HS-5 (cell line): ENCODE data around the gene RAB3A.

Source experiments
- DNase-seq: peaks from one replicate; pipeline ENCODE4 v3.0.0-alpha.2; 2012; ENCODE audit warnings: low read depth

RAB3A gene, protein sequence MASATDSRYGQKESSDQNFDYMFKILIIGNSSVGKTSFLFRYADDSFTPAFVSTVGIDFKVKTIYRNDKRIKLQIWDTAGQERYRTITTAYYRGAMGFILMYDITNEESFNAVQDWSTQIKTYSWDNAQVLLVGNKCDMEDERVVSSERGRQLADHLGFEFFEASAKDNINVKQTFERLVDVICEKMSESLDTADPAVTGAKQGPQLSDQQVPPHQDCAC

DNA sequence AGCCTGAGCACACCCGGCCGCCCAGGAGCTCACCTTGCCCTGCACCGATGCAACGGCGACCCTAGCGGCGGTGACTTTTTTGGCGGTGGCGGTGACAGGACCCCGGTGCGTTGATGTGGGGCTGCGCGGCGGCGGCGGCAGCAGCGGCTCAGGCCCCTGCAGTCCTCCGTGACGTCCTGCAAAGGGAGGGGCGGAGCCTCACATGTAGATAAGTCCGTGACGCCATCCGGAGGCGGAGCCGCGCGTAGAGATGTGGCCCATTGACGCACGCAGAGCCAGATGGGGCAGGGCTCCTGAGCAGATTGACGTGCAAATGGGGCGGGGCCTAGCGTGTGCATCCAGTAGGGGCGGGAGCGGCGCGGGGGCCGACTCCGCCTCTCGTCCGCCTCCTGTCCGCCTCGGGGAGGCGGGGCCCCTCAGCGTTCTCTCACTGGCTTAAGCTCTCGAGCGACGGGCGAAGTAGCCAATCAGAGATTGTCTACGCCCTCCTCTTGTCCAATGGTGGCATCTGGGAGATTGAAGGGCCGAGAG lies at the start of gene RAB3A:
RAB3A (minus strand) TSS at position 180 of the 531 bp plus-strand sequence. CDS start 1,302 bp downstream, outside the sequence.
- DNase-seq, result peak; percentile 98

DNA sequence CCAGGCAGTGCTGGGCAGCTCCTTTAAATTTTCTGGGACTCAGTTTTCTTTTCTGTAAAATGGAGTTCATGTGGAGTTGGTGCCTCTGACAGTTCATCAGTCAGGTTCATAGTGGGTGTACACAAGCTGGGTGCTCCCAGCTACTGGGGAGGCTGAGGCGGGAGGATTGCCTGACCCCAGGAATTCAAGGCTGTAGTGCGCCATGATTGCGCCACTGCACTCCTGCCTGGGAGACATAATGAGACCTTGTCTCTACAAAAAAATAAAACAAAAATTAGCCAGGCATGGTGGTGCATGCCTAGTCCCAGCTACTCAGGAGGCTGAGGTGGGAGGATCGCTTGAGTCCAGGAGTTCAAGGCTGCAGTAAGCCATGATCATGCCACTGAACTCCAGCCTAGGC lies 49.3 kb upstream of the RAB3A start:
- no peak for DNase-seq

DNA sequence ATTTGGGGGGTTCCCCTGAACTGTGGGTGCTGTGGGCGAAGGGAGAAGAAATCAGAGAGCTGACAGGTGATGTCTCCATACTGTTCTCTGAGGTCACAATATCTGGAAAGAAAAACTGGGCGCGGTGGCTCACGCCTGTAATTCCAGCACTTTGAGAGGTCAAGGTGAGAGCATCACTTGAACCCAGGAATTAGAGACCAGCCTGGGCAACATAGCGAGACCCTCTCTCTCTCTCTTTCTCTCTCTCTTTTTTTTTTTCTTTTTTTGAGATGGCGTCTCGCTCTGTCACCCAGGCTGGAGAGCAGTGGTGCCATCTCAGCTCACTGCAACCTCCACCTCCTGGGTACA lies 48.5 kb upstream of the RAB3A start:
- DNase-seq, result no peak

DNA sequence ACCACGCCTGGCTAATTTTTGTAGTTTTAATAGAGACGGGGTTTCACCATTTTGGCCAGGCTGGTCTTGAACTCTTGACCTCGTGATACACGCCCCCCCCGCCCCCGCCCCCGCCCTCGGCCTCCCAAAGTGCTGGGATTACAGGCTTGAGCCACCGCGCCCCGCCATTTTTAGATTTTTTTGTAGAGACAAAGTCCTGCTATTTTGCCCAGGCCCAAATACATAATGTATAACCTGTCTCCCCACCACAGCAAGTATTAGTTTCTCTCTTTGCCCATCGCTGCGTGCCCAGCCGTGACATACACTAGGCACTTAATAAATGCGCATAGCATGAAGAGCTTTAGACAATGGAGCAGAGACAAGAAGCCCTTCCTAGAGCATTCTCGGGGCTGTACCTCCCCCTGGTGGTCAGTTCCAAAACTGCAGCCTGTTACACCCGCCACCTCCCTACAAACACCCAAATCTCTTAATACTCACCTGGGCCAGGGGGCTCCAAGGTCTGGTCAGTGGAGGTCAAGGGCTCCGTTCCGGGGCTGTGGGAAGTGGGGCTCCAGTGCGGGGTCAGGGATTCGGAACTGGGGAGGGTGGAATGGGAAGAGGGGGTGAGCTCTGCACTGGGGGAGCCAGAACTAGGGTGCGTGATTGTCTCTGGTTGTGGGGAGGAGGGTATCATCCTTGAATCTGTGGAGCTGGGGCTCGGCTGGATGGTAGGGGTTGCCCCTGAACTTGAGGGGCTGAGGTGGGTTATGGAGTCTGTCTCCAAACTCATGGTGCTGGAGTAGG lies 47.9 kb upstream of the RAB3A start:
- DNase-seq, result peak; percentile 49

DNA sequence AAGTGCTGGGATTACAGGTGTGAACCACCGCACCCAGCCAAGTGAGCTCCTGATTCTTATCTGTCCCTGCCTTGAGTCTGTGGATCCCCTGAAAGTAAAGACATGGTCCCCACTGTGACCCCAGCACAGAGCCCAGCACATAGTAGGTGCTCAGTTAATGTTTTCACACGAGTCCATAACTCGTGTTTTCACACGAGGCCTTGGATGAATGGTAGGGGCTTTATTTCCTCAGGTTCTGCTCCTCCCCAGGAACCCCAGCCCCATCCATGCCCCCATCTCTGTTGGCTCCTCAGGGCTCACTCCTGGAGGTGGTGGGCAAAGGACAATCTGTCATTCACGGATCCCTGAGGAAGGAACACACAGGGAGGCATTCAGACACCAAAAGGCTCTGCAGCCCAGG lies 46.0 kb upstream of the RAB3A start:
- DNase-seq, result no peak

DNA sequence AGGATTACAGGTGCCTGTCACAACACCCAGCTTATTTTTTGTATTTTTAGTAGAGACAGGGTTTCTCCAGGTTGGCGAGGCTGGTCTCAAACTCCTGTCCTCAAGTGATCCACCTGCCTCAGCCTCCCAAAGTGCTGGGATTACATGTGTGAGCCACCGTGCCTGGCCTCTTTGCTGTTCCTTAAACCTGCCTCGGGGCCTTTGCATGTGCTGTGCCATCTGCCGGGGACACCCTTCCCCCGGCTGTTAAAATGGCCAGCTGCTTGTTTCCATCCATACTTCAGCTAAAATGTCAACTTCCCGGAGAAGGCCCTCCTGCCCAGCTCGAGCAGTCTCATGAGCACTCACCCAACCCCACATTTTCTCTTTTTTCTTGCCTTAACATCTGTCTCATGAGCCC lies 41.5 kb upstream of the RAB3A start:
- no peak for DNase-seq

DNA sequence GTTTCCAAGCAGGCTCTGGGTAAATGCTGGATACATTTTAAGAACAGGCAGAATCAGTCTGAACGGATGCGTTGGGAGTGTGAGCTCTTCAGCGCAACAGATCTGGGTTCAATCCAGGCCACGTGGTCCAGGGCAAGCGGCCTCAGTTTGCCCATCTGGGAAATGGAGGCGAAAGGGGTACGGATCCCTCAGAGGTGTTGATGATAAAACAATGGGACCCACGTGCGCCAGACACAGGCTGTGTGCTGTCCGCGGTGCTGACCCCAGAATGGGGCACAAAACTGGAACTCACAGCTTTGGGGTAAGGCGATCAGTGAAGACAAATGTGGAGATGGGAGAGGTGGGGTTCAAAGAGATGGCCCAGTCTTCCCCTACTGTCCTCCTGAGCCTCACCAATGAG lies 35.5 kb upstream of the RAB3A start:
- no peak for DNase-seq

DNA sequence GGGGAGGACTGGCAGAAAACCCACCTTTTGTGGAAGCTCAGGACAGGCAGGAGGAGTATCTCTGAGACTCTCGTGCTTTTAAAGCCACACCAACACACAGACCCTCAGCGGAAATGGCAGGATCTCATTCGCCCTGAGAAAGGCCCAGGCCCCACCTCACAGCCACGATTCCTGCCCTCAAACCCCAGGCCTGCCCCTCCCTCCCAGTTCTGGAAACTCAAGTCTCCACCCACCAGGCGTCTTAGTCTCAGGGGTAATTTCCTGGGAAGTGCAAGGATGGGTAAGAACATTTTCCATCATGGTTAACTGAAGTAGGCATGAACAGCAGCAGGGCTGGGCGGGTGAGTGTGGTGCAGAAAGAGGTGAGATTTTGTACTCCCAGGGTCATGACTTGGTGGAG lies 30.4 kb upstream of the RAB3A start:
- DNase-seq, result no peak

DNA sequence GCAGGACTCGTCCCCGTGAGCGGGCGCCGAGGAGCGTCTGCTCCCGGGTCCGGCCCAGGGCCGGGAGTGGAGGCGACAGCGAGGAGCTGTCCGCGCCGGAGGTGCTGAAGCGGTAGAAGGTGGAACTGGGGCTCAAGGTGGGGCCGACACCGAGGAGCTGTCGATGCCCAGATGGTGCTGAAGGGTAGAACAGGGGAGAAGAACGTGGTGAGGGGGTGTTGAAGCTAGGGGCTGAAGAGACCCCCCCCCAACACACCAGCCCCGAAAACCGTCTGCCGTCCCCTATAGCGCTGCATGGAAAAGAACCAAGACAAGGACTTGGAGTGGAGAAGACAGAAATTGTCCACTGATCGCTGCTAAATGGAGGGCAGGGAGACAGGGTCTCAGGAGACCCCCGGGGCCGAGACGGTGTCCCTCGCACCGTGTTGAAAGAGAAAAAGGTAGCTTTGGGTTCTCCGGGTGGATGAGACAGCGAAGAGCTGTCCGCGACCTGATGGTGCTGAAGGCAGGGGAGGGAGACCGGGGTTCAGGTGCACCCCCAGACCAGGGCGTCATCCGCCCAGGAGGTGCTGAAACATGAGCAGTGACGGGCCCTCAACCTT lies 29.5 kb upstream of the RAB3A start:
- DNase-seq, result no peak

DNA sequence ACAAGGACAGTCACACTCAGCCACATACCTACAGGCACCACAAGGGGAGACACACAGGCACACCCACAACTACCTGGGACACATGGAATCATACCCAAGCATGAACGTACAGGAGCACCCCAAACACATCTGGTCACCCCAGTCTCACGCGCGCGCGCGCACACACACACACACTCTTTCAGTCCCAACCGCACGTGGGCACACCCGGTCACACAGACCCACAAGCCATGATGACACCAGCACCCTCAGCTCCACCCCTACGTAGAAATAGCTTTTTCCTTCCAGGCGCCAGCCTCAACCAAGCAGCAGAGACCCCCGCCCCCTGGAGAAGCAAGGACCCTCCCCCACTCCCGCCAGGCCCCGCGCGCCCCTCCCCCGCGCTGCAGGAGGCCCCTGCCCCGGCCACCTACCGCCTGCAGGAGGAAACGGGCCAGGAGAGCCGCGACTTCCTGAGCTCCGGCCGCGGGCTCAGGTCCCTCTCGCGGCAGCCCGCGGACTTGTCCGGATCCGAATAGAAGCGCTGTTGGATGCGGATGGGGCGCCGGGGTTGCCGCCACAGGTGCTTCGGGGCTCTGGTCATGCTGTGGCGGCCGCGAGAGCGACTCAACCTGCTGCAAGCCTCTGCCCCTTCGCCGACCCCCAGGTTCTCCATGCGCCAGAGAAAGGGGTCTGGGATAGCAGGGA lies 28.8 kb upstream of the RAB3A start:
- DNase-seq, result no peak

DNA sequence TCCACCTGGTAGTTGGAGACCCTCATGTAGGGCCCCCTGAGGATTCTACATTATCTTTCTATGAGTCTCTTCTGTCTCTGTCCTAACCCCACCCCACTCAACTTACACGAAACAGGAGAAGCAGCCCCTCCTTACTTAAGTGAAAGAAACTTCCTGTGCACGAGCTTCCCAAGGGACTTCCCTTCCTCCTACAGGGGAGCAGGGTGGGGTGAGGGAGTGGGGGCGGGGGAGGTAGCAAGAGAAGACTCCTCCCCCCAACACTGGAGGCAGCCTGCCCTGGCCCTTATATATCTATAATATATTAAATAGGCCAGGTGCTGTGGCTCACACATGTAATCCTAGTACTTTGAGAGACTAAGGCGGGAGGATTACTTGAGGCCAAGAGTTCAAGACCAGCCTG lies 27.9 kb upstream of the RAB3A start:
- no peak for DNase-seq

DNA sequence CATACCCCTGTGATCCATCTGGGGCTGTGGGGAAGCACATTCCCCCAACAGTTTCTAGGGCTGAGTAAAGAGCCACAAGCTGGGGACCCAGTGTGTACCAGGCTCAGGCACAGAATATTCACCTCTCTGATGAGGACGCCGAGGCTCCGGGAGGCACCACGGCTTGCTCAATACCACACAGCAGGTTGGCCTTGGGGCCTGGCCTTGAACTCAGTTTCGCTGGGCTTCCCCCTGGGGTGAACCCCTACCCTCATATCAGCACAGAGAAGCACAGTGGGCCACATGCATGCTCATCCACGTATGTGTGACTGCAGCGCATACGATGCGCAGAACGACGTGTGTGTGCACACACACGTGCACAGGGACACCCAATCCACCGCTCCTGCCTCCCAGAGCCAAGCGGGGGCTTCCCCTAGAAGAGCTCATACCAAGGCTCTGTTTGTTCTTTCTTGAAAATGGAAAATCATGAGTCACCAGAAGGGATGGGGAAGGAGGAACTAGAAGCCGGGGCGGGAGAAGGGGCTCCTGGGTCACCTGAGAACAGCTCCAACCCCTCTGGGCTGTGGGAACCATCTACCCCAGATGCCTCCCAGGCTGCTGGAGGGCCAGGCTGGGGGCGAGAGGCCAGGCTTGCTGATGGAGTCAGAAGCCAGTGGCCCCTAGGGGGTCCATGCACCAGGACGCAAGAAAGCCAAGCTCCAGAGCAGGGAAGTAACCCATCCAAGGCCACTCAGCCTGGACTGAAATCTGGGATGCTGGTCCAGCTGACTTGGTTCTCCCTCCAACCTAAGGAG lies 27.3 kb upstream of the RAB3A start:
- DNase-seq, result no peak

DNA sequence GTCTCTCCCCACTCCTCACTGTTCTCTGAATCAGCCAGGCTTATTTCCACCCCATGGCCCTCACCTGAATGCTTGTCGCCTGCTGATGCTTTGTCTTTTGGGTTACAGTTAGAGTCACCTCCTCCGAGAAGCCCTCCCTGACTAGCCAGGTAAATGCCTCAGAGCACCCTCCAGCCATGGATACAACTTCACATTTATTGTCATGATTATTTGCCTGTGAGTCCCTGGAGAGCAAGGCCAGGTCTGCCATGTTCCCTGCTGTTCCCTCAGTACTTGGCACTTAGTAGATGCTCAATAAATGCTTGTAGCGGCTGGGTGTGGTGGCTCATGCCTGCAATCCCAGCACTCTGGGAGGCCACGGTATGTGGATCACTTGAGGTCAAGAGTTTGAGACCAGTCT lies 26.1 kb upstream of the RAB3A start:
- DNase-seq, result no peak

DNA sequence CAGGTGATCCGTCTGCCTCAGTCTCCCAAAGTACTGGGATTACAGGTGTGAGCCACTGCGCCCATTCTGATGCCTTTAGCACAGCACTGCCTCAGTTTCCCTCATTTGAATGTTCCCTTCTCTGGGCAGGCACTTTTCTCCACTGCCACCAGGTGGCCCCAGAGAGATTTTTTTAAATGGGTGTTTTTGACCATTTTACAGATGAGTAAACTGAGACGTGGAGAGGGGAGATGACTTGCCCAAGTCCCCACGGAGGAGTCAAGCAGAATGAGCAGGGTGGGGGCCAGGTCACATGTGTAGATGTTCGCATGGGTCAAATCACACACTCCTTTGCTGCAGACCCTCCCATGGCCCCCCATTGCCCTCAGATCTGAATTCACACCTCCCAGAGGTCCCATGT lies 25.6 kb upstream of the RAB3A start:
- DNase-seq, result no peak

DNA sequence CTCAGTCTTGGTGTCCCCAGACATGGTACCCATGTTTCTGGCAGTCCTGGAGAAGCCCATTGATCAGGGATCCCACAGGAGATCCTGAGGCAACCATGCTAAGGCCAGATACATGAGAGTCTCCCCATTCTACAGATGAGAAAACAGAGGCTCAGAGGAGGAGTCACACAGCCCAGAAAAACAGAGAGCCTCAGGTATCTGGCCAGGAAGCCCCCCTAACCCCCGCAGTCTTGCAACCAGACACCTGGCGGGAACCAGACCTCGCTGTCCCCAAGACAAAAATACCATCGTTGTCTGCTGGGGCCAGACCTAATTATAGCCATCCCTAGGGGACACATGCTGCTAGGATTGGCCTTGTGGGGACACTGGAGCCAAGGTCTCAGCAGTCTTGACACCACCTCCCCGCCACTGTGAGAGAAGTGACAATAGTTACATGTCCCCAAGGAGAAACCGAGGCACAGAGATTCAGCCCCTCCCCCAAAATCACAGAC lies 24.0 kb upstream of the RAB3A start:
- no peak for DNase-seq

DNA sequence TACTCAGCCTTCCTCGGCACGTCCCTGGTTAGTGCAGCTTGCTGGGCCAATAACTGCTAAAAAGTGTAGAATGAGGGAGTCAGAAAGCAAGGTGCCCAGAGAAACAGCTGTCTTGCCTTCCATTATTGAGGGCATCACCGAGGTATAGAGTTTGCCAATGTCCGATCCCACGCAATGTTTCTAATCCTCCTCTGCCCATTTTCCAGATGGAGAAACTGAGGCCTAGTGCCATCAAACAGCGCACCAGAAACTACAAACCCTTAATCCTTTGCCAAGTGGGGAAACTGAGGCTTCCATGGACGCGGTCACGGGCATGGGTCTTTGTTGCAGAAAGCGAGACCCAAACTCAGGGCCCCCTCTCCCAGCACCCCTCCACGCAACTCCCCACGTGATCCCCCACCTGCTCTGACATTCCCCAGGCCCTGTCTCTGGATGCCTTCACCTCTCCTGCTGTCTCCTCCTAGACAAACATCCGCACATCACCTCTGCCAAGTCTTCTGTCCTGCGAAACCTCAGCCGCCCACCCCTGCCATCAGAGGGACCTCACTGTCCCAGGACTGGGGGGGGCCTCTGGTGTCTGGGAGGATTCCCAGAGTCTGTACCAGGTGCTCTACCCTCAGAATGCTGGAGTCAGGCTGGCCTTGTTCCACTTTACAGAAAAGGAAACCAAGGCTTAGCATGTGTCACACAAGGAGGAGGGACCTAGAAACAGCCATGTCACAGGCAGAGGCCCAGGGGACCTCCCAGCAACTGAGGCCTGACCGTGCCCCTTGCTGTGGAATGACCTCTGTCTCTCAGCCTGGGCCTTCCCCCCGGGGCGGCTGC lies 23.3 kb upstream of the RAB3A start:
- no peak for DNase-seq

DNA sequence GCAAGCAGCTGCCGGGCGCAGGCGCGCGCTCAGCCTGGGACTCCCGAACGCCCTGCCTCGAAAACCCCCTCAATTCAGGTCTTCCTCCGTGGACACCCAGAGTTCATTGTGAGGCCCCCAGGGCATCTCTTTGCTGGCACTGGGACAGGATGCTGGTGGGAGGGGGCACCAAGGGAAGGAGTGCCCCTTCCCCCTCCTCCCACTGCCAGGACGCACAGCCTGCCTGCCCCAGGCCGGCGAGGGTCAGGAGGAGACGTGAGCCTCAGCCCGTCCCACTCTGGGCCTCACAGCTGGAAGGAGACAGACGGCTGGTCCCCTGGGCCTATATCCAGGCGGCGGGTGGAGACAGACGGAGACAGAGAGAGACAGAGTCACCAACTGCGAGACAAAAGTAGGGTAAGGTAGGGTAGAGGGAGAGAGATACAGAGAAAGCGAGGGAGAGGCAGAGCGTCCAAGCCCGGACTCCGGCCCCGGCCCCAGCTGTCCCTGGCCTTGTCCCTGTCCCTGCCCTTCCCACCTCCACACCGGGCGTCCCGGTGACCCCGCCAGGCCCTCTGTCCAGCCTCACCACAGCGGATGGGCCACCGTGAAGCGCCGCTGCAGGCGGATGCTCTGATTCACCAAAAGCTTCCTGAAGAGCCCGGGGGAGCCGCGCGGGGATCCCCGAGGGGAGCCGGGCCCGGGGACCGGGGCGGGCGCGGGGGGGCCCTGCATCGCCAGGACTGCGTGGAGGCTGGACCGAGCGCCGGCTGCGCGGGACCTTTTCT lies 22.0 kb upstream of the RAB3A start, which contains the start of gene PDE4C:
PDE4C (minus strand) TSS at position 737 of the 767 bp plus-strand sequence; CDS start at position 714, 23 bp downstream.
- DNase-seq, result no peak

DNA sequence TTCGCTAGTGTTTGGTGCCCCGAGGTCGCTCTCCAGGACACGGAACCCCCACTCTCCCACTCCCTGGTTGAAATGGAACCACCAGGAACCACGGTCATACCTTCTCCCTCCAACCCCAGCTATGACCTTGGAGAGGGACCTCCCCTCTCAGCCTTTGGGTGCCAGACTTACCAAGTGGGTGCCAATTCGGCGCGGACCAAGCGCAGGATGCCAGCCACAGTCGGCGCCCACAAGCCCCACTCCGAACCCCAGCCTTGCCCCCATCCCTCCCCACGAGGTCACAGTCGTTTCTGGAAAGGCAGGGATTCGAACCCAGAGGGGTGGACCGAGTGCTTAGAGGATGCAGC lies 21.5 kb upstream of the RAB3A start:
- DNase-seq, result no peak

DNA sequence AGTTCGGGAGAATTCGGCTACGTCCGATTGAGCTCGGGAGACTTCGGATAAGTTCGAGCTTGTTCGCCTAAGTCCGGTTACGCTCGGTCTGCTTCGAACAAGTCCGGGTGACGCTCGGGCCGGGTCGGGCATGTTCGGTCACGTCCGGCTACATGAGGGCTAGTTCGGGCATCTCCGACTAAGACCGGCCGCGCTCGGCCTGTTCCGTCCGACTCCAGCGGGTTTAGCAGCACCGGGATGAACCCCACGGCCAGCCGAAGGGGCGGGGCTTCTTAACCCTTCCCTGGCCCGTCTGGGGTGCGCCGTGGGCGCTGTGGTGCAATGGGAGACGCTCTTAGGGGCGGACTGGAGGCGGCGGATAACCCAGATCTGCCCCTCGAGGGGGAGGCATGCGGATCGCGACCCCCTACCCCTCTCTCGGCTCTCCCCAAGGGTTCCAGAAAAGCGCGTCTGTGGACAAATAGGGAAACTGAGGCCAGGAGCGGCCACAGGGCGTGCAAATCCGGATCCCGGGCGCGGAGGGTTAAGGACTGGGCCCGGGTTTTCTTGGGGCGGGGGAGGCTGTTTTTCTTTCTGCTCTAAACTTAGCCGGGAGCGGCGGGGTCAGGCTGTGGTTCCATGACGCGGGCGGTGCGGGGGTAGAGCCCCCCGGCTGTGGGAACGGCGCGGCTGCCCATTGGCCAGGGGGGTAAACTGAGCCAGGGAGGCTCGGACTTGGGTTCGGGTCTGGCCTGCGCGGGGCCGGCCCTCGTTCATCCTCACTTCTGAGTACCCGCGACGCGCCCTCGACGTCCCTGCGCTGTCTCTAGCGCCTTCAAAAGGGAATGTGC lies 20.9 kb upstream of the RAB3A start:
- peak; percentile 96 for DNase-seq
